Measurements from ENCODE around the gene PPP6R3. TPM values are rescaled to one million over a fixed set of nuclear protein-coding genes. Genes with fewer than 3 reads are reported as not detected.
A peak's percentile ranks its signal among the peaks of the same experiment; 100 is the strongest.
"Not testable (repeated sequence)": the region's sequence is repeated elsewhere in the genome, so short reads cannot be mapped to it uniquely, and the experiment has no call there.

The PPP6R3 gene
- total RNA-seq, 1 donor from 2014 or later: 126 TPM

GRCh38 chr11:68437927-68438657, 22.5 kb upstream of the PPP6R3 start:
- Mint-ChIP-seq H3K36me3 (ENCODE audit: low read depth) (no peaks in the 10 kb centered on the region), H3K27me3 (ENCODE audit: low read depth) (no peaks in the 10 kb centered on the region), H3K4me3 (ENCODE audit: low read depth) (no peak overlapping the region), H3K9me3 (no peaks in the 10 kb centered on the region), H3K27ac (no peak overlapping the region), H3K4me1 (ENCODE audit: low read depth) (no peaks in the 10 kb centered on the region)
- intact Hi-C loops (cut with micrococcal nuclease): no loop called here
- no peak for DNase-seq (ENCODE audit: low spot score)

GRCh38 chr11:68438658-68439259, 21.8 kb upstream of the PPP6R3 start:
- DNase-seq (ENCODE audit: low spot score): no peak
- no peaks in the 10 kb centered on the region for H3K36me3 Mint-ChIP-seq (ENCODE audit: low read depth)
- H3K4me1 Mint-ChIP-seq (ENCODE audit: low read depth): no peaks in the 10 kb centered on the region
- H3K9me3 Mint-ChIP-seq: no peaks in the 10 kb centered on the region
- no peak overlapping the region for H3K27ac Mint-ChIP-seq
- no peak overlapping the region for H3K4me3 Mint-ChIP-seq (ENCODE audit: low read depth)
- no peaks in the 10 kb centered on the region for H3K27me3 Mint-ChIP-seq (ENCODE audit: low read depth)
- intact Hi-C loops (cut with micrococcal nuclease): no loop called here

GRCh38 chr11:68439355-68440065, 21.0 kb upstream of the PPP6R3 start:
- Mint-ChIP-seq H3K9me3 (no peaks in the 10 kb centered on the region), H3K27me3 (ENCODE audit: low read depth) (no peaks in the 10 kb centered on the region), H3K36me3 (ENCODE audit: low read depth) (no peaks in the 10 kb centered on the region), H3K4me3 (ENCODE audit: low read depth) (no peak overlapping the region), H3K4me1 (ENCODE audit: low read depth) (no peaks in the 10 kb centered on the region), H3K27ac (no peak overlapping the region)
- no peak for DNase-seq (ENCODE audit: low spot score)
- intact Hi-C loops (cut with micrococcal nuclease): no loop called here

GRCh38 chr11:68440224-68440623, 20.3 kb upstream of the PPP6R3 start:
- Mint-ChIP-seq H3K27me3 (ENCODE audit: low read depth) (no peaks in the 10 kb centered on the region), H3K4me3 (ENCODE audit: low read depth) (no peak overlapping the region), H3K4me1 (ENCODE audit: low read depth) (no peaks in the 10 kb centered on the region), H3K27ac (no peak overlapping the region), H3K9me3 (no peaks in the 10 kb centered on the region), H3K36me3 (ENCODE audit: low read depth) (no peaks in the 10 kb centered on the region)
- intact Hi-C loops (cut with micrococcal nuclease): no loop called here
- DNase-seq (ENCODE audit: low spot score): no peak

GRCh38 chr11:68441466-68442230, 18.9 kb upstream of the PPP6R3 start:
- no peaks in the 10 kb centered on the region for H3K27me3 Mint-ChIP-seq (ENCODE audit: low read depth)
- DNase-seq (ENCODE audit: low spot score): no peak
- no peaks in the 10 kb centered on the region for H3K9me3 Mint-ChIP-seq
- H3K4me1 Mint-ChIP-seq (ENCODE audit: low read depth): no peaks in the 10 kb centered on the region
- H3K27ac Mint-ChIP-seq: no peak overlapping the region
- H3K36me3 Mint-ChIP-seq (ENCODE audit: low read depth): no peaks in the 10 kb centered on the region
- intact Hi-C loops (cut with micrococcal nuclease): no loop called here
- no peak overlapping the region for H3K4me3 Mint-ChIP-seq (ENCODE audit: low read depth)

GRCh38 chr11:68442433-68442832, 18.1 kb upstream of the PPP6R3 start:
- Mint-ChIP-seq H3K9me3 (no peaks in the 10 kb centered on the region), H3K4me1 (ENCODE audit: low read depth) (peaks cover 2% of the 10 kb centered on the region), H3K27ac (no peak overlapping the region), H3K27me3 (ENCODE audit: low read depth) (no peaks in the 10 kb centered on the region), H3K4me3 (ENCODE audit: low read depth) (no peak overlapping the region), H3K36me3 (ENCODE audit: low read depth) (no peaks in the 10 kb centered on the region)
- intact Hi-C loops (cut with micrococcal nuclease): no loop called here
- no peak for DNase-seq (ENCODE audit: low spot score)

- DNase-seq (ENCODE audit: low spot score): no peak
- Mint-ChIP-seq H3K4me1 (ENCODE audit: low read depth) (peaks cover 6% of the 10 kb centered on the region), H3K4me3 (ENCODE audit: low read depth) (no peak overlapping the region), H3K27me3 (ENCODE audit: low read depth) (no peaks in the 10 kb centered on the region), H3K36me3 (ENCODE audit: low read depth) (no peaks in the 10 kb centered on the region), H3K27ac (no peak overlapping the region), H3K9me3 (no peaks in the 10 kb centered on the region)
- intact Hi-C loops (cut with micrococcal nuclease): no loop called here
Observed at GRCh38 chr11:68444566-68444965, 16.0 kb upstream of the PPP6R3 start.

GRCh38 chr11:68445531-68446035, 15.0 kb upstream of the PPP6R3 start:
- H3K4me1 Mint-ChIP-seq (ENCODE audit: low read depth): peaks cover 6% of the 10 kb centered on the region
- H3K27ac Mint-ChIP-seq: no peak overlapping the region
- intact Hi-C loops (cut with micrococcal nuclease): no loop called here
- DNase-seq (ENCODE audit: low spot score): no peak
- no peak overlapping the region for H3K4me3 Mint-ChIP-seq (ENCODE audit: low read depth)
- H3K27me3 Mint-ChIP-seq (ENCODE audit: low read depth): no peaks in the 10 kb centered on the region
- no peaks in the 10 kb centered on the region for H3K9me3 Mint-ChIP-seq
- H3K36me3 Mint-ChIP-seq (ENCODE audit: low read depth): no peaks in the 10 kb centered on the region

- H3K36me3 Mint-ChIP-seq (ENCODE audit: low read depth): no peaks in the 10 kb centered on the region
- DNase-seq (ENCODE audit: low spot score): no peak
- H3K9me3 Mint-ChIP-seq: no peaks in the 10 kb centered on the region
- no peaks in the 10 kb centered on the region for H3K27me3 Mint-ChIP-seq (ENCODE audit: low read depth)
- H3K4me1 Mint-ChIP-seq (ENCODE audit: low read depth): peaks cover 6% of the 10 kb centered on the region
- no peak overlapping the region for H3K4me3 Mint-ChIP-seq (ENCODE audit: low read depth)
- H3K27ac Mint-ChIP-seq: no peak overlapping the region
- intact Hi-C loops (cut with micrococcal nuclease): no loop called here
Observed at GRCh38 chr11:68446046-68446725, 14.4 kb upstream of the PPP6R3 start.

- Mint-ChIP-seq H3K9me3 (no peaks in the 10 kb centered on the region), H3K36me3 (ENCODE audit: low read depth) (no peaks in the 10 kb centered on the region), H3K4me1 (ENCODE audit: low read depth) (peaks cover 6% of the 10 kb centered on the region), H3K27me3 (ENCODE audit: low read depth) (no peaks in the 10 kb centered on the region), H3K27ac (no peak overlapping the region), H3K4me3 (ENCODE audit: low read depth) (no peak overlapping the region)
- intact Hi-C loops (cut with micrococcal nuclease): loop anchor here (1.0 kb wide), 1 partner anchor 190 kb away; no protein-coding TSS in a partner anchor
- DNase-seq (ENCODE audit: low spot score): peak; percentile 63
Observed at GRCh38 chr11:68447015-68447801, 13.3 kb upstream of the PPP6R3 start.

GRCh38 chr11:68447914-68448313, 12.6 kb upstream of the PPP6R3 start:
- not testable (repeated sequence) for H3K9me3 Mint-ChIP-seq; DNase-seq (ENCODE audit: low spot score); H3K4me1 Mint-ChIP-seq (ENCODE audit: low read depth); H3K27me3 Mint-ChIP-seq (ENCODE audit: low read depth); H3K27ac Mint-ChIP-seq; H3K4me3 Mint-ChIP-seq (ENCODE audit: low read depth); H3K36me3 Mint-ChIP-seq (ENCODE audit: low read depth)
- intact Hi-C loops (cut with micrococcal nuclease): loop anchor here (1.0 kb wide), 1 partner anchor 191 kb away; no protein-coding TSS in a partner anchor
